H1 (cell line): ENCODE data around the gene TRIM62. TPM values are rescaled to one million over a fixed set of nuclear protein-coding genes. Genes with fewer than 3 reads are reported as not detected.

Experiments
- BACH1 ChIP-seq: IDR thresholded peaks from 2 replicates; pipeline ENCODE4 v1.6.1; 2012; ENCODE audit warnings: low read length, improper control_type of control experiment
- CBX5 ChIP-seq: fragments of 300-800, 300-1000 bp; sonication (generic); IDR thresholded peaks from 2 replicates; pipeline ENCODE4 v1.7.1; 2016; ENCODE audit warnings: antibody characterized with exemption, low read length, low read depth
- JUND ChIP-seq: IDR thresholded peaks from 2 replicates; pipeline ENCODE4 v1.6.1; 2011; ENCODE audit warnings: mild to moderate bottlenecking, improper control_type of control experiment, low read length
- POLR2AphosphoS5 ChIP-seq: IDR thresholded peaks from 2 replicates; pipeline ENCODE4 v1.6.1; 2011; ENCODE audit warnings: low read depth, low read length
- TAF7 ChIP-seq: optimal IDR thresholded peaks from 2 replicates; pipeline ENCODE3; 2011; ENCODE audit warnings: low read depth, mild to moderate bottlenecking, inconsistent platforms, low read length, moderate library complexity, borderline replicate concordance
- TCF12 ChIP-seq: IDR thresholded peaks from 2 replicates; pipeline ENCODE4 v1.6.1; 2011; ENCODE audit warnings: low read depth, mild to moderate bottlenecking, low read length
- polyA plus RNA-seq, 7 experiments: library from polyadenylated mRNA; depleted of rRNA in 3 of 7; stranded (reverse) in 5 of 7; unstranded in 2 of 7; fragments of >200 nt in 5 of 7; fragments of 200-250 nt in 2 of 7; gene quantifications; 1 replicate in 5 of 7; 2 replicates in 1 of 7; 4 replicates in 1 of 7; pipeline versions ENCODE4 v1.2.1 to v1.2.3, GENCODE V29; 2011 to 2013; ENCODE audit warnings: missing spikeins in 2 of 7, mixed read lengths in 2 of 7
- total RNA-seq: library from RNA; stranded (reverse); fragmentation: NEBNext Ultra II Directional; extraction: Animal tissue kit (Norgen Biotek cat#: 25700); gene quantifications from 2 replicates; pipeline ENCODE4 v1.2.1, GENCODE V29; 2021
- TF ChIP-seq, protein P1 (sequence below): IDR thresholded peaks from 2 replicates; pipeline ENCODE4 v1.6.1; 2011; ENCODE audit warnings: low read length, improper control_type of control experiment

The TRIM62 gene
- total and polyA plus RNA-seq, 2 of the 8 experiments (the other 6 are each of a cell fraction or from before 2014, with no cell fraction given) = 6.3 to 10.8 TPM

DNA sequence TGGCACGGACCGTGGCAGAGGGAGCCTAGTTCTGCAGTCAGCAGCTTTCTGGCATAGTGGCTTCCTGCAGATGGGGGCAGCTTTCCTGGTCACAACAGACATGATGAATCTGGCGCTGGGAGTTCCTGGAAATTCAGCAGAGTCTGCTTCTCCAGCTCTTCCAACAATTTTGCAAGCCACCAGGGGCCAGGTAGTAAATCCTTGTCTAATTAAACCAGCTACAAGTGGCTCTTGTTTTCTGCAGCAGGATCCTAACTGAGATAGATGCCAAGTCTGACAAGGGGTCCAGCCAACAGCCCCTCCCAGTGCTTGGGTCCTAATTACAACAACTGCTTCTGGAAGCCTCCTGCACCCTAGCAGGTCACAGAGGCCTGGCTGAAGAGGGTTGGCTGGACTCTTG, 35.8 kb downstream of the TRIM62 start (continued):
- TF ChIP-seq TCF12 (no peak), JUND (no peak), TAF7 (no peak), CBX5 (no peak), BACH1 (no peak), POLR2AphosphoS5 (no peak)
- TF ChIP-seq, protein P1, sequence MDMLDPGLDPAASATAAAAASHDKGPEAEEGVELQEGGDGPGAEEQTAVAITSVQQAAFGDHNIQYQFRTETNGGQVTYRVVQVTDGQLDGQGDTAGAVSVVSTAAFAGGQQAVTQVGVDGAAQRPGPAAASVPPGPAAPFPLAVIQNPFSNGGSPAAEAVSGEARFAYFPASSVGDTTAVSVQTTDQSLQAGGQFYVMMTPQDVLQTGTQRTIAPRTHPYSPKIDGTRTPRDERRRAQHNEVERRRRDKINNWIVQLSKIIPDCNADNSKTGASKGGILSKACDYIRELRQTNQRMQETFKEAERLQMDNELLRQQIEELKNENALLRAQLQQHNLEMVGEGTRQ = no peak
- TF ChIP-seq, all 59 proteins: peak for 0
